Retinal pigment epithelial cell (primary cell): ENCODE results near the gene MARCHF4.

Source experiments
- DNase-seq: peaks from one replicate; pipeline ENCODE4 v3.0.0-alpha.2; 2010; ENCODE audit warnings: low read depth
- H3K4me3 ChIP-seq: 2 replicates; pipeline ENCODE4 v1.5.1; 2011; ENCODE audit warnings: mild to moderate bottlenecking, low read length, control low read depth, moderate library complexity
- CTCF ChIP-seq: conservative IDR thresholded peaks from 2 replicates; pipeline ENCODE4 v1.5.1; 2011; ENCODE audit warnings: low read depth, low read length, control low read depth, inconsistent platforms

MARCHF4 gene

GRCh38 chr2:216373896-216374295 is 1.6 kb upstream of the MARCHF4 start:
- no peak for TF ChIP-seq CTCF
- no peak for DNase-seq

GRCh38 chr2:216372761-216373291 is 543 bp upstream of the MARCHF4 start:
- no peak for TF ChIP-seq CTCF
- DNase-seq = no peak
- peak overlapping the region; percentile 61 for H3K4me3 ChIP-seq

More at GRCh38 chr2:216373896-216374295, 1.6 kb upstream of the MARCHF4 start:
- H3K4me3 ChIP-seq = no peak overlapping the region

GRCh38 chr2:216370961-216371712 is 1.1 kb downstream of the MARCHF4 start:
- no peak for TF ChIP-seq CTCF
- DNase-seq = no peak
- H3K4me3 ChIP-seq = peak overlapping the region; percentile 61

- no peak for TF ChIP-seq CTCF
- H3K4me3 ChIP-seq = no peak overlapping the region
- DNase-seq = no peak
Observed at GRCh38 chr2:216369821-216370220, 2.5 kb downstream of the MARCHF4 start.

- no peak for TF ChIP-seq CTCF
- no peak for DNase-seq
- H3K4me3 ChIP-seq = no peak overlapping the region
Observed at GRCh38 chr2:216366777-216367471, 5.4 kb downstream of the MARCHF4 start.

- no peak overlapping the region for H3K4me3 ChIP-seq
- TF ChIP-seq CTCF = no peak
- no peak for DNase-seq
Observed at GRCh38 chr2:216365518-216365917, 6.8 kb downstream of the MARCHF4 start.
